ENCODE data around the gene GSK3A.
A peak's percentile ranks its signal among the peaks of the same experiment; 100 is the strongest.

Gene GSK3A

GRCh38 chr19:42247640-42248199 lies 5.3 kb upstream of the GSK3A start:
- no peak for FAIRE-seq

- no peak for FAIRE-seq
Measured at GRCh38 chr19:42246922-42247639, 4.7 kb upstream of the GSK3A start.

GRCh38 chr19:42246143-42246921 lies 3.9 kb upstream of the GSK3A start:
- no peak for FAIRE-seq

GRCh38 chr19:42245231-42245630 lies 2.8 kb upstream of the GSK3A start:
- no peak for FAIRE-seq

GRCh38 chr19:42244347-42245220 lies 2.2 kb upstream of the GSK3A start:
- peak; percentile 91 for FAIRE-seq

- no peak for FAIRE-seq
Measured at GRCh38 chr19:42242069-42242511, 312 bp downstream of the GSK3A start.

- FAIRE-seq, result no peak
Measured at GRCh38 chr19:42241279-42241678, 1.1 kb downstream of the GSK3A start.

GRCh38 chr19:42239544-42240220 lies 2.7 kb downstream of the GSK3A start:
- FAIRE-seq, result no peak

- FAIRE-seq, result no peak
Measured at GRCh38 chr19:42235181-42235580, 7.2 kb downstream of the GSK3A start.

- FAIRE-seq, result no peak
Measured at GRCh38 chr19:42234364-42234763, 8.0 kb downstream of the GSK3A start.

GRCh38 chr19:42233678-42234292 lies 8.6 kb downstream of the GSK3A start:
- no peak for FAIRE-seq

GRCh38 chr19:42233106-42233505 lies 9.3 kb downstream of the GSK3A start:
- FAIRE-seq, result no peak

GRCh38 chr19:42232435-42232834 lies 10.0 kb downstream of the GSK3A start:
- no peak for FAIRE-seq

- FAIRE-seq, result no peak
Measured at GRCh38 chr19:42230571-42230970, 11.8 kb downstream of the GSK3A start.

GRCh38 chr19:42229855-42230351 lies 12.5 kb downstream of the GSK3A start:
- FAIRE-seq, result no peak

- no peak for FAIRE-seq
Measured at GRCh38 chr19:42229301-42229854, 13.0 kb downstream of the GSK3A start.

- FAIRE-seq, result no peak
Measured at GRCh38 chr19:42228641-42229040, 13.8 kb downstream of the GSK3A start.

GRCh38 chr19:42226886-42227285 lies 15.5 kb downstream of the GSK3A start:
- FAIRE-seq, result no peak

- FAIRE-seq, result no peak
Measured at GRCh38 chr19:42225718-42226292, 16.6 kb downstream of the GSK3A start.

GRCh38 chr19:42224940-42225717 lies 17.3 kb downstream of the GSK3A start:
- FAIRE-seq, result no peak
